ENCODE results near the gene REC114.
A peak's percentile ranks its signal among the peaks of the same experiment; 100 is the strongest.
"Not testable (repeated sequence)": the region's sequence is repeated elsewhere in the genome, so short reads cannot be mapped to it uniquely, and the experiment has no call there.

REC114 gene

GRCh38 chr15:73437543-73438109 is 5.3 kb upstream of the REC114 start:
- TF ChIP-seq ZFX (IDR thresholded peaks at IDR 0.05; ENCODE audit: borderline replicate concordance) = no peak
- H3K27ac ChIP-seq = no peak overlapping the region

GRCh38 chr15:73438651-73439050 is 4.3 kb upstream of the REC114 start:
- H3K27ac ChIP-seq = no peak overlapping the region
- TF ChIP-seq CTCF (IDR thresholded peaks at IDR 0.05) (no peak), ZFX (IDR thresholded peaks at IDR 0.05; ENCODE audit: borderline replicate concordance) (no peak)

- TF ChIP-seq CTCF (IDR thresholded peaks at IDR 0.05) (no peak), ZFX (IDR thresholded peaks at IDR 0.05; ENCODE audit: borderline replicate concordance) (no peak)
- H3K27ac ChIP-seq = no peak overlapping the region
Observed at GRCh38 chr15:73440571-73440970, 2.4 kb upstream of the REC114 start.

GRCh38 chr15:73442421-73442820 is 543 bp upstream of the REC114 start:
- TF ChIP-seq CTCF (IDR thresholded peaks at IDR 0.05) (no peak), ZFX (IDR thresholded peaks at IDR 0.05; ENCODE audit: borderline replicate concordance) (no peak)

GRCh38 chr15:73447471-73447870 is 4.5 kb downstream of the REC114 start:
- not testable (repeated sequence) for H3K27ac ChIP-seq

More at GRCh38 chr15:73442421-73442820, 543 bp upstream of the REC114 start:
- no peak overlapping the region for H3K27ac ChIP-seq

- H3K27ac ChIP-seq = not testable (repeated sequence)
Observed at GRCh38 chr15:73448158-73448758, 5.3 kb downstream of the REC114 start.

- not testable (repeated sequence) for H3K27ac ChIP-seq
Observed at GRCh38 chr15:73449980-73450379, 7.0 kb downstream of the REC114 start.

GRCh38 chr15:73454096-73454495 is 11.1 kb downstream of the REC114 start:
- no peak overlapping the region for H3K27ac ChIP-seq
- TF ChIP-seq ZFX (IDR thresholded peaks at IDR 0.05; ENCODE audit: borderline replicate concordance) = no peak
- TF ChIP-seq CTCF (IDR thresholded peaks at IDR 0.05) = no peak

GRCh38 chr15:73455876-73456275 is 12.9 kb downstream of the REC114 start:
- peak overlapping the region; percentile 10; the same call in 1 of the 2 replicates for H3K27ac ChIP-seq
- no peak for TF ChIP-seq ZFX (IDR thresholded peaks at IDR 0.05; ENCODE audit: borderline replicate concordance)
- TF ChIP-seq CTCF (IDR thresholded peaks at IDR 0.05) = no peak
